Thymus (tissue), 14 donors: ENCODE measurements around the gene LACC1. TPM values are rescaled to one million over a fixed set of nuclear protein-coding genes. Genes with fewer than 3 reads are reported as not detected.

Source experiments
- DNase-seq, 9 donors: peaks; one replicate each; pipeline ENCODE4 v3.0.0-alpha.2; 2013; ENCODE audit warnings: low spot score in 9 of 9, low read depth in 6 of 9, missing footprints in 1 of 9
- H3K27ac ChIP-seq, 2 donors: one replicate each; pipeline ENCODE4 v1.5.1; 2013; ENCODE audit warnings: control low read depth in 1 of 2, low read depth in 1 of 2, low read length in 1 of 2, mild to moderate bottlenecking in 1 of 2, moderate library complexity in 1 of 2
- H3K27me3 ChIP-seq, 2 donors: one replicate each; pipeline ENCODE4 v1.5.1; 2013; ENCODE audit warnings: low read length in 1 of 2; ENCODE audit not compliant: control insufficient read depth in 2 of 2, insufficient read depth in 1 of 2
- H3K36me3 ChIP-seq, 2 donors: one replicate each; pipeline ENCODE4 v1.5.1; 2013; ENCODE audit warnings: low read length in 1 of 2, mild to moderate bottlenecking in 1 of 2, moderate library complexity in 1 of 2; ENCODE audit not compliant: control insufficient read depth in 2 of 2, insufficient read depth in 2 of 2
- H3K4me1 ChIP-seq, 2 donors: one replicate each; pipeline ENCODE4 v1.5.1; 2013; ENCODE audit warnings: low read length in 2 of 2; ENCODE audit not compliant: control insufficient read depth in 2 of 2, insufficient read depth in 2 of 2
- H3K4me3 ChIP-seq, 2 donors: one replicate each; pipeline ENCODE4 v1.5.1; 2013; ENCODE audit warnings: low read length in 2 of 2, control low read depth in 1 of 2, mild to moderate bottlenecking in 1 of 2
- H3K9me3 ChIP-seq, 2 donors: one replicate each; pipeline ENCODE4 v1.5.1; 2013; ENCODE audit warnings: low read length in 1 of 2, mild to moderate bottlenecking in 1 of 2; ENCODE audit not compliant: control insufficient read depth in 2 of 2, insufficient read depth in 1 of 2
- WGBS: extraction: QIAGEN DNeasy Blood & Tissue Kit; methylation state at CpG from one replicate; pipeline ENCODE4 v1.1.7; 2013; 5-methylcytosine and 5-hydroxymethylcytosine counted together
- long read RNA-seq, 10 donors: transcript quantifications; one replicate each; lab custom pipeline, GENCODE V29; 2026
- polyA plus RNA-seq: library from polyadenylated mRNA; stranded (reverse); fragments of 200-250 nt; gene quantifications from one replicate; pipeline ENCODE4 v1.2.3, GENCODE V29; 2013
- total RNA-seq: library from RNA; stranded (reverse); fragments of 120-200 nt; gene quantifications from one replicate; pipeline ENCODE4 v1.2.4, GENCODE V29; 2013
- donor health status: healthy.

The LACC1 gene
- total RNA-seq (5.8 TPM), polyA plus RNA-seq (10.3 TPM)
- long read RNA-seq, donor 1 = 0 reads
- long read RNA-seq, donor 2 = 0 reads
- long read RNA-seq, donor 3, full-length matches to known transcripts = 2 of 2 reads
- long read RNA-seq, donor 3, partial matches to known transcripts = 0 of 2 reads
- long read RNA-seq, donor 3, other reads (novel, unspliced or antisense) = 0 of 2 reads
- long read RNA-seq, donor 4 = 0 reads
- long read RNA-seq, donor 5, full-length matches to known transcripts = 1 of 1 reads
- long read RNA-seq, donor 5, partial matches to known transcripts = 0 of 1 reads
- long read RNA-seq, donor 5, other reads (novel, unspliced or antisense) = 0 of 1 reads
- long read RNA-seq, donor 6 = 0 reads
- long read RNA-seq, donor 7, full-length matches to known transcripts = 2 of 7 reads
- long read RNA-seq, donor 7, partial matches to known transcripts = 5 of 7 reads
- long read RNA-seq, donor 7, other reads (novel, unspliced or antisense) = 0 of 7 reads
- long read RNA-seq, donor 8 = 0 reads
- long read RNA-seq, donor 9 = 0 reads
- long read RNA-seq, donor 10, full-length matches to known transcripts = 2 of 2 reads
- long read RNA-seq, donor 10, partial matches to known transcripts = 0 of 2 reads
- long read RNA-seq, donor 10, other reads (novel, unspliced or antisense) = 0 of 2 reads

DNA sequence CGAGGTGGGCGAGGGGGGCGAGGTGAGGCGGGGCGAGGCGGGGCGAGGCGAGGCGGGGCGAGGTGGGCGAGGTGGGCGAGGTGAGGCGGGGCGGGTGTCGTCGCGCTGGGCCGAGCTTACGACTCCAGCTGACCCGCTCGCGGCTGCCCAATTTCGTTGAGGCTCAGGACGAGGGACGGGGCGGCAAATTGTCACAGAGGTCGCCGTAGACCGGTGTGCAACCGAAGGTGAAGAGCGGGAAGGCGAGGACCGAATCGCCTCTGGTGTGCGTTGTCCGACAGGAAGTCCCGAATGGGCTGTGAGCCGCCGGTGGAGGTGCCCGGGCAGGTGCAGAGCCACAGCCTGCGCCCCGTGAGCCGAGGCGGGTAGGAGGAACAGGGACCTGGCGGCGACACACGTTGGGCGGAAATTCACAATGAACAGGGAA, at the start of gene LACC1:
LACC1 (plus strand) TSS at position 150 of the 427 bp plus-strand sequence. CDS start 1,082 bp downstream, outside the sequence.
- Histone ChIP-seq H3K27ac (peak within 1 kb of the TSS; percentile 69 to 88), H3K36me3 (no peaks in the 10 kb centered on the region), H3K27me3 (peaks cover 0 to 9% of the 10 kb centered on the region in 2 donors), H3K4me3 (peak within 1 kb of the TSS; percentile 70 to 83), H3K9me3 (no peaks in the 10 kb centered on the region), H3K4me1 (peaks cover 7 to 8% of the 10 kb centered on the region in 2 donors)
- DNase-seq = peak in 6 of 9 donors; percentile 13 to 54 (median 24)
- 1% methylated on average over 46 of the region's 48 CpGs for WGBS

DNA sequence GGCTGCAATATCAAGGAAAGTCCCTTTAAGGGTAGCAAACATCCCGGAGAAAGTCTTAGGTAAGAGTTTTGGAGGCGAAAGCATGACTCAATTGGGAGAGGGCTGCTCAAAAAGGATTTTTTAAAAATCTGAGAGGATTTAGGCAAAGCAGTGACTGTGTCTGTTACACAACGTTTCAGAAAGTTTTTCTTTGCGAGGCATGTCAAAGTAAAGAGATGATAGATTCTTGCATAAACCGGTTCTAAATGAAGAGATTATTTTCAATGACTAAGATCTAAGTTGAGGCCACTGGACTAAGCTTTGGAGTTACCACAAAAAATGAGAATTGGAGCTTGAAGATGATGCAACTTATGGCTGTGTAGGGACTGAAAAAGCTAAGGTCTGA, 49.2 kb upstream of the LACC1 start:
- 92% methylated on average over 5 of the region's 5 CpGs for WGBS
- Histone ChIP-seq H3K4me1 (no peaks in the 10 kb centered on the region), H3K27ac (no peak overlapping the region), H3K9me3 (no peaks in the 10 kb centered on the region), H3K27me3 (no peaks in the 10 kb centered on the region), H3K4me3 (no peak overlapping the region), H3K36me3 (no peaks in the 10 kb centered on the region)
- no peak for DNase-seq

DNA sequence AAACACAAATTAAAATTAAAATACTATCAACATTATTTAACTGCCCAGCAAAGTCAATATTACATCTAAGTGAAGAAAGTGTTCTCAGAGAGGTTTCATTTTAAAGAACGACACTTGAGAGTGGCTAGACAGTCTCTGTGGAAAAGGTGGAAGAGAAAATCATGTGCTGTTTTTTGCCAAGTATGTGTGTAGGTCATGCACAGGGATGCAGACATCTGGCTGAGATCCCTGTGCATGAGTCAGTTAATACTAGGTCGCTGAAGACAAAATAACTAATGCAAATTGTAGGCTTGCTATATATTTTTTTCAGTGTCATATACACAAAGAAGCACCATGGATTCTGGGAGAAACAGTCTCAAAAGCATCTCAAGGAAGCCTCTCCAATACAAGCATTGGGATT, 48.6 kb upstream of the LACC1 start:
- no peak for DNase-seq
- H3K36me3 ChIP-seq = no peaks in the 10 kb centered on the region
- H3K27me3 ChIP-seq = no peaks in the 10 kb centered on the region
- no peak overlapping the region for H3K4me3 ChIP-seq
- no peaks in the 10 kb centered on the region for H3K4me1 ChIP-seq
- no peak overlapping the region for H3K27ac ChIP-seq
- WGBS = 94% methylated on average over 2 of the region's 2 CpGs
- no peaks in the 10 kb centered on the region for H3K9me3 ChIP-seq

DNA sequence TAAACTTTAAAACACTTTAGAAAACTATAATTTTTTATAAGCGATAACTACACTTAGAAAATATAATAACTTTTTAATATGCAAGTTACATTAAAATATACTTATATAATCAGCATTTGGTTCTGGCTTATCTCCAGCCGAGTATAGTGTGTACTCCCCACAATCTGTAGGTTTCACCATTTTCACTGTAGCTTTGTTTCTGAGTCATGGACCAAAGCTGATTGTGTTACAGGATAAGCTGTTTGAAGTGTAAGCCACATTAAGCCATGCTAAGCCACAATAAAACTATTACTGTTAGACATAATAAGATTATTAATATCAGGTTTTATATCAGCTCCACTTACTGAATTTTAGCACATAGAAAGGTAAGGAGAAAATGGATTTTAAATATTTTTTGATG, 44.0 kb upstream of the LACC1 start:
- Histone ChIP-seq H3K27me3 (no peaks in the 10 kb centered on the region), H3K27ac (no peak overlapping the region), H3K36me3 (no peaks in the 10 kb centered on the region), H3K9me3 (no peaks in the 10 kb centered on the region), H3K4me1 (no peaks in the 10 kb centered on the region), H3K4me3 (no peak overlapping the region)
- no peak for DNase-seq
- WGBS = 71% methylated on average over 2 of the region's 2 CpGs

- Histone ChIP-seq H3K36me3 (no peaks in the 10 kb centered on the region), H3K4me3 (no peak overlapping the region), H3K27me3 (no peaks in the 10 kb centered on the region), H3K4me1 (no peaks in the 10 kb centered on the region), H3K27ac (no peak overlapping the region), H3K9me3 (no peaks in the 10 kb centered on the region)
- no peak for DNase-seq
- WGBS = 97% methylated on average over 4 of the region's 4 CpGs
Observed at GRCh38 chr13:43838909-43839308, 40.8 kb upstream of the LACC1 start.

DNA sequence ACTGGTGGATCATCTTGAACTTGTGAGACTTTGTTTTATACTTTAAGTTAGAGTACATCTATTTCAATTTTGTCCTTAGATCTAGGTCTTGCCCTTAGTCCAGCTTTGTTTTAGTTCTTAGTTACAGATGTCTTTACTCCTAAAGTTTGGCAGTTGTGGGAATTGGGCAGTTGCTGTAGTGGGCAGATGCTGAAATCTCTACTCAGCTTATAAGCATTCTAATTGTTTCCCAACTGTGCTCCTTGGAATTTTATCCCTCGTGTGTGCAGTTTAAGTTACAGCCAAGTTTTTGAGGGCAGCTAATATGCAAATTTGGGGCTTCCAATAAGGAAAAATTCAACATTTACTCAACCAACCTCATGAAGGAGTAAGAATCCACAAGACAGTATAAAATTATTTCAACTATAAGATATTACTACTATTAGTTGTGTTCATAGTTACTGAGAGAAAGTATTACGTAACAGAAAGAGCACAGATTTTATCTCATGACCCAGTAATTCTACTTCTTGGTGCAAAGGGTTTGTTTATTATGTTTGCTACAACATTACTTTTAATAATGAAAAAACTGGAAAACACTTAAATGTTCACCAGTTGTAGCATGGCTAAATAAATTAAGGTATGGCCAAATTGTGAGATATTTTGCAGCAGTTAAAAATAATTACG, 33.1 kb upstream of the LACC1 start:
- Histone ChIP-seq H3K36me3 (no peaks in the 10 kb centered on the region), H3K9me3 (peaks cover 0 to 5% of the 10 kb centered on the region in 2 donors), H3K27me3 (no peaks in the 10 kb centered on the region), H3K4me3 (no peak overlapping the region), H3K27ac (no peak overlapping the region), H3K4me1 (no peaks in the 10 kb centered on the region)
- 98% methylated on average over 3 of the region's 3 CpGs for WGBS
- DNase-seq = no peak

- Histone ChIP-seq H3K27me3 (no peaks in the 10 kb centered on the region), H3K4me3 (no peak overlapping the region), H3K4me1 (no peaks in the 10 kb centered on the region), H3K9me3 (peaks cover 0 to 6% of the 10 kb centered on the region in 2 donors), H3K27ac (no peak overlapping the region), H3K36me3 (no peaks in the 10 kb centered on the region)
- WGBS = 100% methylated on average over 1 of the region's 1 CpG
- DNase-seq = no peak
Observed at GRCh38 chr13:43848001-43848649, 31.6 kb upstream of the LACC1 start.

- no peak for DNase-seq
- Histone ChIP-seq H3K36me3 (no peaks in the 10 kb centered on the region), H3K27me3 (no peaks in the 10 kb centered on the region), H3K27ac (no peak overlapping the region), H3K4me3 (no peak overlapping the region), H3K4me1 (no peaks in the 10 kb centered on the region), H3K9me3 (peaks cover 0 to 6% of the 10 kb centered on the region in 2 donors)
- WGBS = 95% methylated on average over 1 of the region's 1 CpG
Observed at GRCh38 chr13:43850873-43851272, 28.8 kb upstream of the LACC1 start.
